Thyroid gland (tissue), 4 donors: Measurements from ENCODE around the gene SETD7. TPM values are rescaled to one million over a fixed set of nuclear protein-coding genes. Genes with fewer than 3 reads are reported as not detected.

Source experiments
- DNase-seq, 2 donors: peaks; one replicate each; pipeline ENCODE4 v3.0.0-alpha.2; 2019
- H3K27ac ChIP-seq, 3 donors: fragments of 200-600 bp; sonication (generic); 1 replicate in 2 of 3; 2 replicates in 1 of 3; pipeline ENCODE4 v1.5.1; 2016 to 2019; ENCODE audit warnings: mild to moderate bottlenecking in 1 of 3, moderate library complexity in 1 of 3
- H3K27me3 ChIP-seq: fragments of 200-600 bp; sonication (generic); one replicate; pipeline ENCODE4 v1.5.1; 2019
- H3K36me3 ChIP-seq, 2 donors: fragments of 200-600 bp; sonication (generic); one replicate each; pipeline ENCODE4 v1.5.1; 2016 to 2019
- H3K4me1 ChIP-seq, 2 donors: fragments of 200-600 bp; sonication (generic); one replicate each; pipeline ENCODE4 v1.5.1; 2017 to 2019
- H3K4me3 ChIP-seq, 3 donors: fragments of 200-600 bp; sonication (generic); replicated peaks in 1 of 3; 1 replicate in 2 of 3; 2 replicates in 1 of 3; pipeline ENCODE4 v1.5.1; 2016; ENCODE audit warnings: mild to moderate bottlenecking in 1 of 3
- H3K9me3 ChIP-seq: fragments of 200-600 bp; sonication (generic); one replicate; pipeline ENCODE4 v1.5.1; 2017
- CTCF ChIP-seq, 6 experiments: fragments of 200-600 bp in 3 of 6; fragments of 450-650 bp in 3 of 6; sonication (generic) in 3 of 6; IDR thresholded peaks; one replicate each; pipeline ENCODE4 v1.5.1; 2016 to 2019; ENCODE audit warnings: antibody characterized with exemption in 6 of 6, mild to moderate bottlenecking in 2 of 6, inconsistent platforms in 1 of 6, moderate library complexity in 1 of 6
- POLR2A ChIP-seq, 2 donors: fragments of 450-650 bp; IDR thresholded peaks; one replicate each; pipeline ENCODE4 v1.6.1; 2017; ENCODE audit warnings: antibody characterized with exemption in 2 of 2, mild to moderate bottlenecking in 2 of 2, moderate library complexity in 1 of 2
- WGBS, 2 donors: methylation state at CpG; one replicate each; pipeline ENCODE4 v1.1.5; 2017; 5-methylcytosine and 5-hydroxymethylcytosine counted together
- intact Hi-C: fragments of 100-400 bp; cut with DNase I; formaldehyde crosslinking; loops from one replicate; pipeline ENCODE4 v1.15.1; 2023
- total RNA-seq, 4 donors: library from RNA; depleted of rRNA; stranded (reverse); fragments of >200 nt; gene quantifications; one replicate each; pipeline ENCODE4 v1.2.3, GENCODE V29; 2016

The SETD7 gene
- total RNA-seq, 4 donors from 2014 or later, result 33.3 to 73.0 (median 37.1) TPM

- no peaks in the 10 kb centered on the region for H3K27me3 ChIP-seq
- intact Hi-C loops, result loop anchor here (10.0 kb wide), 1 partner anchor 145 kb away; no protein-coding TSS in a partner anchor
These were observed 66.4 kb downstream of the SETD7 start for GRCh38 chr4:139489638-139490037.

GRCh38 chr4:139488442-139488841 lies 67.6 kb downstream of the SETD7 start:
- whole genome bisulfite sequencing, 2 donors, result 95 to 96% methylated on average over 3 of the region's 3 CpGs
- Histone ChIP-seq H3K4me3 (no peak overlapping the region), H3K27ac (no peak overlapping the region), H3K4me1 (peaks cover 0 to 5% of the 10 kb centered on the region in 2 donors), H3K27me3 (no peaks in the 10 kb centered on the region), H3K36me3 (no peaks in the 10 kb centered on the region), H3K9me3 (no peaks in the 10 kb centered on the region)
- TF ChIP-seq CTCF (IDR thresholded peaks at IDR 0.05), result no peak
- intact Hi-C loops, result no loop called here
- no peak for DNase-seq

More at GRCh38 chr4:139489638-139490037, 66.4 kb downstream of the SETD7 start:
- Histone ChIP-seq H3K36me3 (no peaks in the 10 kb centered on the region), H3K4me3 (no peak overlapping the region), H3K9me3 (no peaks in the 10 kb centered on the region), H3K27ac (no peak overlapping the region), H3K4me1 (peaks cover 0 to 5% of the 10 kb centered on the region in 2 donors)
- DNase-seq, result no peak
- TF ChIP-seq CTCF (IDR thresholded peaks at IDR 0.05) (no peak), POLR2A (IDR thresholded peaks at IDR 0.05) (no peak)

DNA sequence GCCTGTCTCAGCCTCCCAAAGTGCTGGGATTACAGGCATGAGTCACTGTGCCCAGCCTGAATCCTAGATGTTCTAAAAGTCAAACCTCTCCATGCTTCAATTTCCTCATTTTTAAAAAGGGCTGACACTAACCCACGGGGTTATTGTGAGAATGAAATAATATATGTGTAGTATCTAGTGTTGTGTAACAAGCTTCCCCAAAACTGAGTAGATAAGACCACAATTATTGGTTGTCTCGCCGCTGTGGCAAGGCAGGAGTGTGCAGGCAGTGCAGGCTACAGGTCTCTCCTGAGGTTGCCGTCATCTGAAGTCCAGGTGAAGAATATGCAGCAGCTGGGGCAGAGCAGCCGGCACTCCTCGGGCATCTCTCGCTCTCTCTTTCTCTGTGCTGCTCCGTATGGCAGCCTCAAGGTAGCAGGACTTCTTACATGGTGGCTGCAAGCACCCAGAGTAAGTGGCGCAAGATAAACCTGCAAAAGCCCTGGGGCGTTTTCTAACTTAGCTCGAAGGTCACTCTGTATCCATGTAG lies 71.2 kb downstream of the SETD7 start:
- WGBS, 2 donors, result 82 to 84% methylated on average over 11 of the region's 11 CpGs
- peaks cover 0 to 5% of the 10 kb centered on the region in 2 donors for H3K4me1 ChIP-seq
- no peak overlapping the region for H3K27ac ChIP-seq
- TF ChIP-seq POLR2A (IDR thresholded peaks at IDR 0.05) (no peak), CTCF (IDR thresholded peaks at IDR 0.05) (no peak)
- H3K4me3 ChIP-seq, result no peak overlapping the region
- DNase-seq, result no peak
- no peaks in the 10 kb centered on the region for H3K36me3 ChIP-seq
- H3K9me3 ChIP-seq, result no peaks in the 10 kb centered on the region
- H3K27me3 ChIP-seq, result no peaks in the 10 kb centered on the region
- intact Hi-C loops, result no loop called here

DNA sequence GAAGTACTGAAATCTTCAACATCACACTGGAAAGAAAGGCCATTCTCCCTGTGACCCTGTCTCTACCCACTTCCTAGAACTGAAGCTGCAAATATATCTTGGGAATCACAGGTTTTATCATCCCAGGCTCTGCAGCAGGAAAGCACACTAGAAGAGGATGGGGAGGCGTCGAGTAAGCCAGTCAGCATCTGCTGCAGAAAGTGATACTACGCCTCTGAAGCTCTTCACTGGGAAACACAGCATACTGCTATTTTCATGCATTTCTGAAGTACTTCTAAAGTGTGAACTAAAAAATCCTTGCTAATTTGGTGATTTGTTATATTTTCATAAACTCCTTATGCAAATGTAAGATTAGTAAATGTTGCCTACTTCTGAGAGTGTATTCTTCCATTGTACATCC lies 73.0 kb downstream of the SETD7 start:
- WGBS, 2 donors, result 97 to 98% methylated on average over 3 of the region's 3 CpGs
- no peak overlapping the region for H3K27ac ChIP-seq
- H3K4me3 ChIP-seq, result no peak overlapping the region
- intact Hi-C loops, result no loop called here
- TF ChIP-seq POLR2A (IDR thresholded peaks at IDR 0.05) (no peak), CTCF (IDR thresholded peaks at IDR 0.05) (no peak)
- H3K9me3 ChIP-seq, result no peaks in the 10 kb centered on the region
- H3K27me3 ChIP-seq, result no peaks in the 10 kb centered on the region
- H3K36me3 ChIP-seq, result no peaks in the 10 kb centered on the region
- H3K4me1 ChIP-seq, result peaks cover 0 to 5% of the 10 kb centered on the region in 2 donors
- DNase-seq, result no peak

DNA sequence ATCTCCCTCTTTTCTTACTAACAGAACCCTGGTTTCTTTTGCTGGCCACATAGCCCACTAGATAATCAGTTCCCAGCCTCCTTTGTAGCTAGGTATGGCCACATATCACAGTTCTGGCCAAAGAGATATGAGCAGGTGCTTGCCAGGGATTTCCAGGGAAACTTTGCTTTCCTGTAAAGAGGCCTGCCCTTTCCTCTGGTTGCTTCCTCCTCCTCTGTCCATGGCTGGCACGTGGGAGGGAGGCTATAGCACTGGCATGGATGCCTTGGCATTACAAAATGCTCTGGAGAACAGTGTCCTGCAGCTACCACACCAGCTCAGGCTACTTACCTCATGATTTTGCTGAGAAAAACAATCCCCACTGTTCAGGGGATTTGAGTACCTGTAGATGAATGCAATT lies 74.6 kb downstream of the SETD7 start:
- intact Hi-C loops, result no loop called here
- H3K4me1 ChIP-seq, result no peaks in the 10 kb centered on the region
- WGBS, 2 donors, result 70 to 90% methylated on average over 1 of the region's 1 CpG
- DNase-seq, result no peak
- H3K9me3 ChIP-seq, result no peaks in the 10 kb centered on the region
- TF ChIP-seq POLR2A (IDR thresholded peaks at IDR 0.05) (no peak), CTCF (IDR thresholded peaks at IDR 0.05) (no peak)
- no peak overlapping the region for H3K27ac ChIP-seq
- H3K4me3 ChIP-seq, result no peak overlapping the region
- H3K27me3 ChIP-seq, result no peaks in the 10 kb centered on the region
- H3K36me3 ChIP-seq, result no peaks in the 10 kb centered on the region
